Measurements from ENCODE around the gene TCF19.

The TCF19 gene

DNA sequence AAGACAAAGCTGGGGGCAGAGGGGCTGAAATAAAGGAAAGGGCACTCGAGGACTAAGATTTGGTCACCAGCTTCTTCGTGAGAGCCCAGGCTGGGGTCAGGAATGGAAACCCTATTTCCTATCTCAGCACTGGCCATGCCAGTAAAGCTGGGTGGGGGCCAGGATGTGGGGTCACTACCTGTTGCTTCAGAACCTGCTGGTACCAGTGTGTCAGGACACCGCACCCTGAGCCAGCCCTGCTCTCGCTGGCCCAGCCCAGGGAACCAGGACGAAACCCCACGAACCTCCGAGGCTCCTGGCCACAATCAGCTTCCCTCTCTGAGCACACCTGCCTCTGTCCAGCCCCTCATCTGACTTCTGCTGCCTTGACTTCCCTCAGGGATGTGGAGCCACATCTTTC is 40.2 kb upstream of the TCF19 start:
- Histone ChIP-seq H3K9ac (ENCODE audit: low read depth, low read length) (no peak overlapping the region), H3K27ac (ENCODE audit: low read depth, low read length) (no peak overlapping the region), H3K4me1 (ENCODE audit: insufficient read depth, low read length) (peaks cover 16% of the 10 kb centered on the region; the same call in 1 of the 2 replicates), H3K36me3 (ENCODE audit: insufficient read depth, low read length) (no peaks in the 10 kb centered on the region), H3K27me3 (ENCODE audit: insufficient read depth, low read length) (no peaks in the 10 kb centered on the region), H3K4me3 (ENCODE audit: low read length) (no peak overlapping the region), H3K9me3 (ENCODE audit: insufficient read depth, low read depth, low read length) (no peaks in the 10 kb centered on the region)
- WGBS: 93% methylated on average over 7 of the region's 7 CpGs

DNA sequence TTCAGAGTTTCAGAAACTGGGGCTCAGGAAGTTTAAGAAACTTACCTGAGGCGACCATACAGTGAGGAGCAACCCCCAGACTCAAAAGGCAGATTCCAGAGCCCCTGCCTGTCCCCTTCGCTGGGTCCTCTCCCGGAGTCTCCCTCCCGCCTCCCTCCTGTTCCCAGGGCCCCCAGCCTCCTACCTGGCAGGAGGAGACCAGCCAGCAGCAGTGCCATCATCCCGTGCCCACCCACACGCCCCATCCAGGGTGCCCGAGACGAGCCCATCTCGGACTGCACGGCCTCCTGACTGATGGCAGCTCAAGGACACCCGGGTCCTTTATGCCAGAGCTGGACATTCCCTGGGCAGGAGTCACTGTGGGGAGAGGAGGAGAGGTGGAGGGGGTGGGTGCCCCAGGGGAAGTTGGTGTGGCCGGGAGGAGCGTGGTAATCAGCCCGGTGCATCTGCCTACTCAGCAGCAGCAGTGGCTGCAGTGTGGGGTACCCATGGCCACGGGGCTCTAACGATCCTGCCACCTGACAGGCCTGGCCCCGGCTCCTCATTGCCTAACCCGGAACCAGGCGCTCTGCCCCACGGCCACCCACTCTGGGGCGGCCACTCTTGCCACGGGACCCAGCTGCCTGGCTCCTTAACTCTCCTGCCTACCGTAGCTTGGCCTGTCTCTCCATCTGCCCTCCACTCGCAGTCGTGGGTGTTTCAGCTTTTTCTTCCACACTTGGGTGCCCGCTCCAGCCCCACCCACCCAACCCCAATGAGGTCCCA is 38.1 kb upstream of the TCF19 start, which contains the start of gene CDSN:
TSS of gene CDSN (minus strand) at position 296 of the 765 bp plus-strand sequence. CDS start at position 269, 27 bp downstream.
- Histone ChIP-seq H3K36me3 (ENCODE audit: insufficient read depth, low read length) (no peaks in the 10 kb centered on the region), H3K4me1 (ENCODE audit: insufficient read depth, low read length) (peaks cover 6% of the 10 kb centered on the region; the same call in 1 of the 2 replicates), H3K27ac (ENCODE audit: low read depth, low read length) (no peak within 1 kb of the TSS), H3K9me3 (ENCODE audit: insufficient read depth, low read depth, low read length) (no peaks in the 10 kb centered on the region), H3K4me3 (ENCODE audit: low read length) (no peak within 1 kb of the TSS), H3K27me3 (ENCODE audit: insufficient read depth, low read length) (no peaks in the 10 kb centered on the region), H3K9ac (ENCODE audit: low read depth, low read length) (no peak within 1 kb of the TSS)
- 91% methylated on average over 26 of the region's 26 CpGs for WGBS

DNA sequence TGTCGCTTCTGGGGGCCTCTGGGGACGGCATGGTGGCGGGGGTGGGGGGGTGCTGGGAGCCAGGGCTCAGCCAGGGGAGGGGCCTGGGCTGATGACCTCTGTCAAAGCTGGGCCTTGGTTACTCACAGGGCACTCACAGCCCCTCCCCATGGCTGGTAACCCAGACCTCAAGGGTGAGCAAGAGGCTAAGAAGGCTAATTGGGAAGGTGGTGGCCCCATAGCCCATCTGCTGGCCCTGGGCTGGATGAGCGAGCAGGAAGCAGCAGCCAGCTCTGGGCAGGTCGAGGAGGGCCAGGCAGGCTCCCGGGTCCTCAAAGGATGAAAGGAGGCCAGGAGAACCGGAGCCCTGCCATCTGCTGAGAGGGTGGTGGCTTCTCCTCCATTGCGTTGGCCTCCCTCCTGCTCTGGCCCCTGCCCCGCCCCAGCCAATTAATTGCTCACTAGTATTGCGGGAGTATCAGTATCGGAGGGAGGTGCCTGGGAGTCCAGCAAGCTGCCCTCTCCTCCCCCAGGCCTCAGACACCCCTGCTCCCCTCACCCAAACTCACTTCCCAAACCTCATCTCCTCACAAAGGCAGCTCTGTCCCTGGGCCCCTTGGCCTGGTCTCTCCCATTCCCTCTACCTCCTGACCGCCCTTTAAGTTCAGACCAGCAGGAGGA is 37.1 kb upstream of the TCF19 start:
- Histone ChIP-seq H3K27ac (ENCODE audit: low read depth, low read length) (no peak overlapping the region), H3K4me3 (ENCODE audit: low read length) (no peak overlapping the region), H3K4me1 (ENCODE audit: insufficient read depth, low read length) (peaks cover 7% of the 10 kb centered on the region; the same call in 1 of the 2 replicates), H3K9me3 (ENCODE audit: insufficient read depth, low read depth, low read length) (no peaks in the 10 kb centered on the region), H3K9ac (ENCODE audit: low read depth, low read length) (no peak overlapping the region), H3K27me3 (ENCODE audit: insufficient read depth, low read length) (no peaks in the 10 kb centered on the region), H3K36me3 (ENCODE audit: insufficient read depth, low read length) (no peaks in the 10 kb centered on the region)
- 93% methylated on average over 12 of the region's 12 CpGs for WGBS

DNA sequence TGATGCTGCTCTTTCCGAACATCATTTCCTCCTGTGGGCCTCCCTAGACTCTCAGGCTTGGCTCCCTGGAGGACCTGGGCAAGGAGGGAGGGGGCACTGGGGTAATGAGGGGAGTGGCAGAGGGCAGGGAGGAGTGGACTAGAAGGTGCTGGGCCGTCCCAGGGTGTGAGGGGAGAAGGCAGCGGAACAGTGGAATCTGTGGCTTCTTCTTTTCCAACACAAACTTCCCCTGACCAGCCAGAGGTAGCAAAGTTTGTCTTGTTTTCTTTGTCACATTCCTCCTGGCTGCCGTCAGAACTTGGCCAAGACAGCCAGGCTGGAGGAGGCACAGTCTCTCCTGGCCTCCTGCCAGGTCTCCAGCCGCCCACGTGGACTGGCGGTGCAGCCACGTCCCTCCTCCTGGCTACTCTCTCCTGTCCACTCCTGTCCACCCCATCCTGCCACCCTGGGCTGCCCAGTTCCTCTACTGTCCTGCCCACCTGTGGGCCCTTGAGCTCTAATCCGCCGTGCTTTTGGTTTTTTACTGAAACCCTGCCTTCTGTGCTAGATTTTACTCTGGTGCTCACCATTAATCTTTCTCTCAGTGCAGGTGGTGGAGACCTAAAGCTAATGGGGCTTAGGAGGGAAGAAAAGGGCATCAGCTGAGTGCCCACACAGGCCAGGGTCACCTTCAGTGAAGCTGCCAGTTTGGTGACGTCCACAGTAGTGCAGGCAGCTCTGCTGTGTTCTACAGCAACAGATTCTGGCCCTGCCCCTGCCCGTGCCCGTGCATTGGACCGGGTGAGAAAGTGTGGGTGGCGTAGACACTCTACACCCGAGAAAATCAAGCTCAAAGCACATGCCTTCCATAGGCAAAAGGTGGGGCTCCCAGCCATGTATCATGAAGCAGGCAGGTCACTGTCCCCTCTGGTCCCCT is 35.3 kb upstream of the TCF19 start:
- WGBS: 92% methylated on average over 16 of the region's 16 CpGs
- Histone ChIP-seq H3K9me3 (ENCODE audit: insufficient read depth, low read depth, low read length) (no peaks in the 10 kb centered on the region), H3K4me3 (ENCODE audit: low read length) (no peak overlapping the region), H3K36me3 (ENCODE audit: insufficient read depth, low read length) (no peaks in the 10 kb centered on the region), H3K4me1 (ENCODE audit: insufficient read depth, low read length) (peaks cover 7% of the 10 kb centered on the region; the same call in 1 of the 2 replicates), H3K27me3 (ENCODE audit: insufficient read depth, low read length) (no peaks in the 10 kb centered on the region), H3K27ac (ENCODE audit: low read depth, low read length) (no peak overlapping the region), H3K9ac (ENCODE audit: low read depth, low read length) (no peak overlapping the region)

DNA sequence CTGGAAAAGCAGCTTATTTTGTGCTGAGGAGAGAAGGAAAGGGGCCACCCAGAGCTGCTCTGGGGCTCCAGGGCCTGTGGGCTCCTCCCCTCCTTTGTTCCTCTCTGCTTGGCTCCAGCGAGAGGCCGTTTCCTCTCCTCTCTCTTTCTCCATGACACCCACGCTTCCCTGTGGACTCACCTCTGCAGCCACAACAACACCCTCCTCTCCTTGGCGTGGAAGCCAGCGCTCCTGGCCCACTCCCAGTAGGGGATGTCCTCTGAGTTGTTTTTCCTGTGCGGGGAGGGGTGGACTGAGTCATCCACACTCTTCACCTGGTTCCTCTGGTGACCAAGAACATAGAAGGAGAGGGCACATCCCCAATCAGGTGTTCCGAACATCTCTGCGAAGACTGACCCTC is 33.2 kb upstream of the TCF19 start:
- no peak overlapping the region for H3K27ac ChIP-seq (ENCODE audit: low read depth, low read length)
- peaks cover 7% of the 10 kb centered on the region; the same call in 1 of the 2 replicates for H3K4me1 ChIP-seq (ENCODE audit: insufficient read depth, low read length)
- H3K36me3 ChIP-seq (ENCODE audit: insufficient read depth, low read length): no peaks in the 10 kb centered on the region
- H3K27me3 ChIP-seq (ENCODE audit: insufficient read depth, low read length): no peaks in the 10 kb centered on the region
- H3K9ac ChIP-seq (ENCODE audit: low read depth, low read length): no peak overlapping the region
- H3K4me3 ChIP-seq (ENCODE audit: low read length): no peak overlapping the region
- WGBS: 56% methylated on average over 7 of the region's 8 CpGs
- no peaks in the 10 kb centered on the region for H3K9me3 ChIP-seq (ENCODE audit: insufficient read depth, low read depth, low read length)

DNA sequence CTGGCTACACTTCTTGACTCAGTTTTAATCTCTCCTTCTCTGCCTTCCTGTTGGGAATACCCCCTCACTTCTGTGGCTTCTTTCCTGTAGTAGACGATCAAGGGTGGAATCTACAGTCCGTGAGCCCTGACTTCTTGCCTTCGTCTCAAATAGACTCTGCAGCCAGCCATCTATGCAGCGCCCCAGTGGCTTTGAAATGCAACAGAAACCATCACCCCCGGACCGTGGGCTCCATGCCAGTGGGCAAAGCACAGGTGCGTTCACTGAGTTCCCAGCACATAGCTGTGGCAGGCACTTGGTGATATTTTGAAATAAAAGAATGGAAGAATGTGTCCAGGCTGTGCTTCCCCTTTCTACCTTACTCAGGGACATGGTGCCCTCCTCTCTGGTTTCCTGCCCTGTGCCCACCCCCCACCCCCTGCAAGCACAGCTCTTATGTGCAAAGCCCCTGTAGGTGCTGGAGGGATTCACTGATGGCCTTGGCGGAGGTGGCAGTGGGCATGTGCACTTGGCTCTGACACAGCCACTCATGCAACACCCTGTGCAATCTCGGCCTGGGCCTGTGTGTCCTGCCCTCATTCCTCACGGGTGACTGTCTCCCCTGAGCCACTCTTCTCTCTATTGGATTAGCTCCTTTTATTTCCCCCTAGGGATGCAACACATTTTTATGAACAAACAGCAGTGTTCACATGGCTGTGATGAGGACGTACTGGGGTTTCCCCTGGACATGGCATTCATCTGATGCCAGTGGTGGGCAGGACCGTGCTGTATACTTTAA is 32.6 kb upstream of the TCF19 start:
- Histone ChIP-seq H3K36me3 (ENCODE audit: insufficient read depth, low read length) (no peaks in the 10 kb centered on the region), H3K9ac (ENCODE audit: low read depth, low read length) (no peak overlapping the region), H3K4me3 (ENCODE audit: low read length) (no peak overlapping the region), H3K4me1 (ENCODE audit: insufficient read depth, low read length) (peaks cover 7% of the 10 kb centered on the region; the same call in 1 of the 2 replicates), H3K27ac (ENCODE audit: low read depth, low read length) (no peak overlapping the region), H3K27me3 (ENCODE audit: insufficient read depth, low read length) (no peaks in the 10 kb centered on the region), H3K9me3 (ENCODE audit: insufficient read depth, low read depth, low read length) (no peaks in the 10 kb centered on the region)
- WGBS: 91% methylated on average over 12 of the region's 12 CpGs

DNA sequence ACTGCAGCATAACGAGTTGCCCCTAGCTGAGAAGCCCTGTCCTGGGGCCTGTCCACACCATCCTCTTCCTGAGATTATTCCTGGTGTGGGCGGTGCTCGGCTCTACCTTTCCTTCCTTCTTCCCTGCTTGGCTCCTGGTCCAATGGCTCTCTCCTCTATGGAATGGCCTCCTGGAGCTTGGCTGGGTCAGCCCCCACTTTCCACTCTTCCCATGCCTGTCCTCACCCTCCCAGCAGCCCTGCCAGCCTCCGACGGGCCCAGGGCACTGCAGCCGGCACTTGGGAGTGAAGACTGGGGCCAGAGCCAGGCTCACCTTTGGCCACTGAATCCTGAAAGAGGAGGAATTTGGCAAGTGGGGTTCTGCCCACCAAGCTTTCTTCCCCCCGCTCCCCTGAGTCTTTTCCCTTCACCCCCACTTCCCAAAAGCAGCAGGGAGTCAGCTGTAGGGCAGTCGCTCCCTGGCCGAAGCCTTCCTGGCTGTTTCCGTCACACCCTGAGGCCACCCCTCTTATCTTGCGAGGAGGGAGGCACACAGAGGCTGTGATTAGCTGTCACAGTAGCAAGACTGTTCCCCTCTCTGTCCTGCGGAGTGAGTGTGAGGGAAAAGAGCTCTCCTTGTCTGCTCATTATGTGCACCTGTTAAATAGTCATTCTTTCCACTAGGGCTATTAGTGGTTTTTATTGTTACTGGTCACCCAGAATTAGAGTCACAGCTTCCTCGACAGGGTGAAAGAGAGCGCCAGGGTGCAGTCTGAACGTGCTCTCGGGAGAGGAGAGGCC is 31.8 kb upstream of the TCF19 start:
- Histone ChIP-seq H3K27ac (ENCODE audit: low read depth, low read length) (no peak overlapping the region), H3K9ac (ENCODE audit: low read depth, low read length) (no peak overlapping the region), H3K27me3 (ENCODE audit: insufficient read depth, low read length) (no peaks in the 10 kb centered on the region), H3K4me1 (ENCODE audit: insufficient read depth, low read length) (peaks cover 7% of the 10 kb centered on the region; the same call in 1 of the 2 replicates), H3K36me3 (ENCODE audit: insufficient read depth, low read length) (no peaks in the 10 kb centered on the region), H3K9me3 (ENCODE audit: insufficient read depth, low read depth, low read length) (no peaks in the 10 kb centered on the region), H3K4me3 (ENCODE audit: low read length) (no peak overlapping the region)
- WGBS: 75% methylated on average over 16 of the region's 16 CpGs

DNA sequence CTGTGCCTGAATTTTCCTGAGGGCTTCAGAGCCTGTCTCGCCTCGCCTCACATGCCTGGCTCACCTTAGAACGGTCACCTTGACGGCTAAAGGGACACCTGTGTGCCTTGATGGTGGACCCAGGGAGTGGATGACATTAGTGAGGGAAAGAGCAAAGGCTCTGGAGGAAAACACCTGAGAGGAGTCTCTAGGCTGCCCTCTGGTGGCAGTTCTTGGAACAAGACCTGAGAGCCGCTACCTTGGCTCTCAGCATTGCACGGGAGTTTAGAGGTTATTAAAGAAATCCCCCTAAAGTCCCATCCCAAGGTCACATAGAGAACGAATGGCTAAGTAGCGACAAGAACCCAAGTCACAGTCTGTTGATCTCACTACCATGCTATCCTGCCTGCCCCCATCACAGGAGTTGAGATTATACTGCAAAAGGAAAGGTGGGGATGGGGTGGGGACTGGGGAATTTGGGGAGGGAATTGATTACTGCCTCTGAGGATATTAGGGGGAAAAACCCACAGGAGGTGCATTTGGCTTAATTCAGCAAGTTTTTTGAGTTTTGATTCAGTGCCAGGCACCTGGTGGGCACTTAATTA is 30.2 kb upstream of the TCF19 start:
- 19% methylated on average over 8 of the region's 8 CpGs for WGBS
- H3K9me3 ChIP-seq (ENCODE audit: insufficient read depth, low read depth, low read length): no peaks in the 10 kb centered on the region
- H3K9ac ChIP-seq (ENCODE audit: low read depth, low read length): no peak overlapping the region
- H3K4me3 ChIP-seq (ENCODE audit: low read length): no peak overlapping the region
- H3K4me1 ChIP-seq (ENCODE audit: insufficient read depth, low read length): peaks cover 7% of the 10 kb centered on the region; the same call in 1 of the 2 replicates
- H3K36me3 ChIP-seq (ENCODE audit: insufficient read depth, low read length): no peaks in the 10 kb centered on the region
- no peak overlapping the region for H3K27ac ChIP-seq (ENCODE audit: low read depth, low read length)
- no peaks in the 10 kb centered on the region for H3K27me3 ChIP-seq (ENCODE audit: insufficient read depth, low read length)

DNA sequence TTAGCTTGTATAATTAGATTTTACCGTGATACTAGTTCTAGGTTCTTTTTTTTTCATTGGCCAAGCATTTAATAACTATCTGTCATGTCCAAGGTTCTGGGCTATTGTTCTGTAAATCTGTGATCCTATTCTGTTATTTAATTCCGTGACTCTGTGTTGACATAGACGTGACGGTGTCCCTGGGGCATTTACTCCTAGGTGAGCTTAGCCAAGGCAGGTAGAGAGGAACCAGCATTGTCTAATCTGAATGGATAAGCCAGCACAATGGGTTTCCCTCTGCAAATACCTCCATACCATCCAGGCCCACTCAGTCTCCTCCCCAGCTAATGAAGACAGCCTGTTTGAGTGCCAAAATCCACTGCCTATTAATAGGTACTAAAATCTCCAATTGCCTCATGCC is 29.3 kb upstream of the TCF19 start:
- Histone ChIP-seq H3K27ac (ENCODE audit: low read depth, low read length) (no peak overlapping the region), H3K9me3 (ENCODE audit: insufficient read depth, low read depth, low read length) (no peaks in the 10 kb centered on the region), H3K4me1 (ENCODE audit: insufficient read depth, low read length) (peaks cover 7% of the 10 kb centered on the region; the same call in 1 of the 2 replicates), H3K9ac (ENCODE audit: low read depth, low read length) (no peak overlapping the region), H3K27me3 (ENCODE audit: insufficient read depth, low read length) (no peaks in the 10 kb centered on the region), H3K36me3 (ENCODE audit: insufficient read depth, low read length) (no peaks in the 10 kb centered on the region), H3K4me3 (ENCODE audit: low read length) (no peak overlapping the region)
- WGBS: 71% methylated on average over 4 of the region's 4 CpGs
